Left lobe of liver (tissue), 2 donors: Measurements from ENCODE around the gene FAM234A. TPM values are rescaled to one million over a fixed set of nuclear protein-coding genes. Genes with fewer than 3 reads are reported as not detected.

Experiments
- ATAC-seq: fragments of 200-7000 bp; cut with Tn5 transposase; one replicate; pipeline ENCODE4 v1.9.1; 2020; ENCODE audit warnings: mild to moderate bottlenecking, moderate library complexity
- DNase-seq: peaks from one replicate; pipeline ENCODE4 v3.0.0-alpha.2; 2020; ENCODE audit warnings: low spot score
- total RNA-seq: library from RNA; stranded (reverse); gene quantifications from one replicate; pipeline ENCODE4 v1.2.1, GENCODE V29; 2021
- donor health status: DM: no; HTN: no; CAD: no; lungs with moderate emphysema.
- donor health status: DM: no; HTN: yes; CAD: no.

Gene FAM234A
- total RNA-seq, 1 donor from 2014 or later = 35.8 TPM

DNA sequence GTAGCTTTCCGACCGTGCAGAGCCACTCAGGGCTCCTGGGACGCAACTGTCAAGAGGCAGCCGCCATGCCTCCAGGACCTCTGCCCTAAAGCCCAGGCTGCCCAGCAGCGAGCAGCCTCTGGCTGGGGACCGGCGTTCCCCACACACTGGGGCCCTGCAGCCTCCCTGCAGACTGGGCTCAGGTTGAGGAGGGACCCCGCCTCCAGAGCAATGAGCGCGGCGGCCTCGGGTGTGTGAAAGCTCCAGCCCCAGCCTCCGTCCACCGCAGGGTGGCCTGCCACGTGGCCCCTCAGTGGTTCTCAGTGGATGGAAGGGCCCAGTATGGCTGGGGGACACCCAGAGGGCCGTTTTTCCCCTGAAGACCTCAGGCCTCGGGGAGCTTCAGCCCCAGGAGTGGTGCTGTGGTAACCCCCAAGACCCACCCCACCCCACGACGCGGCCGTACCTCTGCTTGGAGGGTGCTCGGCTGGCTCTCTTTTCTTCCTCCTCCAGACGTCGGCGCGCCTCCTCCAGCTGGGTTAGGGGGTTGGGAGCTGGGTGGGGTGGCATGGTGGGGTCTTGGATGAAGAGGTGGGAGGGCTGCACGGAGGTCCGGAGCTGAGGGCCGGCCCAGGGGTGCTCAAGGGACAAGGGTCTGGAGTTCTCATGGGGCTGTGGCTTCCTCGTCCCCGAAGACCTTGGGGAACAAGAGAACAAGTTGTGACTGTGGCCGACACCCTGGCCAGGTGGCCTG lies 58.6 kb downstream of the FAM234A start:
- ATAC-seq = no peak
- no peak for DNase-seq

DNA sequence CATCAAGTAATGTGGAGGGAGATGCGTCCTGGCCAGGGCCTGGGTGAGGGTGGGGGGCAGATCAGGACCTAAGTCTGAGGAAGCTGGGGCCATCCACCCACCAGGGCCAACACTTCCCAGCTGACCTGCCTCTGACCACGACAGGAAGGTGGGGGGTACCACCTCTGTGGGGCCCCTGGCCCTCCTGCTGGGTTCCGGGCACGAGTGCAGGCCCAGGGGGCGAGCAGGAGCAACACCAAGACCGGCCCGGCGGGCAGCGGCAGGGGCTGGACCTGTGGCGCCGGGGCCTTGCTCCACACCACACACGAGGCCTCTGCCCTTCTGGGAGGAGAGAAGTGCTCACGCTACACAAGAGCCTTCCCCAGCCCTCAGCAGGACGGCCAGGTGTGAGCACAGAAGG lies 61.7 kb downstream of the FAM234A start:
- ATAC-seq = no peak
- no peak for DNase-seq

DNA sequence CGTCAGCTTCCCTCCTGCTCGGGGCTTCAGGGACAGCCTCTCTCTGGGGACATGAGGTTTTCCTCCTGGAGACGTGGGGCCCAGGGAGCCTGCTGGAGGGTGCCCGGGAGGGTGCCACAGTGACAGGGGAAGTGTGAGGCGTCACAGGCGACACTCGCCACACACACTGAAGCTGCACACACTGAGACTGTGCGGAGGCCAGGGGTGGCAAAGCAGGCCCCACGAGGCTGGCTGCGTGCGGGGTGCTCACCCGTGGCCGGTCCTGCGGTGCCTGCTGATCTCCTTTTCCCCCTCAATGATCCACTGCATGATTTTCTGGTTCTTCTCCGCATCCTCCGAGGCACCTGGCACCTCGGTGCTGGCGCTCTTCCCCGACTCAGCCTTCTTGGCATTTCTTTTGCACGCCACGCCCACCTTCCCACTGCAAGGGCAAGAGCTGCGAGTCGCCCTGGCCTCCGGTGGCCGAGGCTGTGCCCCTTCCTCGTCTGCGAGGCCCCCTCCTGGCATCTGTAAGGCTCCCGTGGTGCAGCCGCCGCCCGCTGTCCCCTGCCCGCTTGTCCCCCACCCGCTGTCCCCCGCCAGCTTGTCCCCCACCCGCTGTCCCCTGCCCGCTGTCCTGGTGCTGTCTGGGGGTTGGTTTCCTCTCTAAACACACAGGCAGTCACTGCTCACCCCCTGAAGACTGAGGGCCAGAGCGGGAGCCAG lies 62.3 kb downstream of the FAM234A start:
- ATAC-seq = no peak
- DNase-seq = no peak

DNA sequence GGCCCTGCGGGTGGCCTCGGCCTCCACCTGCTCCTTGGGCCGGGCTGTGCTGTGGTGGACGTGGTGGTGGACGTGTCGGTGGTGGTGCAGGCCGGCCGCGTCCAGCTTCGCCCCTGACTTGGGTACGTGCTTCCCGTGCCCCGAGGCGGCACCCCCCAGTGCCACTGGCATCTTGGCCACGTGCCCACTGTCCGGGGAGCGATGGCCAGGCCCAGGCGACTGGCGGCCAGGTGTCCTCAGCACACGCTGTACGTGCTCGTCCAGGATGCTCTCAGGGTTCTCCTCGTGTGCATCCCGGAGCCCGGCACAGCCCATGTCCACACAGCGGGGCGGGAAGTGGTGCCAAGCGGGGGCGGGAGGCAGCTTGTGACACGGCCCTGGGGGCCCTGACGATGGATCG lies 63.2 kb downstream of the FAM234A start:
- ATAC-seq (no peak), DNase-seq (no peak)

DNA sequence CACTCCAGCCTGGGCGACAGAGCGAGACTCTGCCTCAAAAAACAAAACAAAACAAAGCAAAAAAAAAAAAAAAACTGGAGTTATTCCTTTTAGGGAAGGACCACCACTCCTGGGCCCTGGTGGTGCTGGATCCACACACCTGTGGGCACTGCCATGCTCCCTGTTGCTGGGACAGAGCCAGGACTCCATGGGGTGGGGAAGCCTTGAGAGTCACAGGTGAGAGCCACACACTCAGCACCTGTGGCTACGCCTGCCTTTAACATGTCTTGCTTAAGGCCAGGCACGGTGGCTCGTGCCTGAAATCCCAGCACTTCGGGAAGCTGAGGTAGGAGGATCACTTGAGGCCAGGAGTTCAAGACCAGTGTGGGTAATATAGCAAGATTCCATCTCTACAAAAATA lies 66.6 kb downstream of the FAM234A start:
- no peak for ATAC-seq
- DNase-seq = no peak

DNA sequence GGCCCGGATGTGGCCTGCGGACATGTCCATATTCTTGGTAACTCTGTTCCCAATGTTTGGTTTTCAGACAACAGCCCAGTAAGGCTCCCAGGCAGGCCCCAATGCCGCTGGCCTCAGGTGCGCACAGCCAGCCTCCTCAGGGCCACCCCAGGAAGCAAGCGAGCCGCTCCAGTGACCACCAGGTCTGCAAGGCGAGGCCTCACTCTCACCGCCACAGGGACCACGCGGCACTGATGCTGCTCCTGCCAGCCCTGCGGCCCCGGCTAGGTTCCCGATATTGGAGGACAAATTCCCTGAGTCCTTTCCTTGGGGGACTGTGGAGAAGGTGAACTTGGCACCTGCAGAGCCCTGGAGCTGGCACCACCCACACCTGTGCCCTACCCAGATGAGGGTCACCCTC lies 67.3 kb downstream of the FAM234A start:
- DNase-seq (no peak), ATAC-seq (no peak)

DNA sequence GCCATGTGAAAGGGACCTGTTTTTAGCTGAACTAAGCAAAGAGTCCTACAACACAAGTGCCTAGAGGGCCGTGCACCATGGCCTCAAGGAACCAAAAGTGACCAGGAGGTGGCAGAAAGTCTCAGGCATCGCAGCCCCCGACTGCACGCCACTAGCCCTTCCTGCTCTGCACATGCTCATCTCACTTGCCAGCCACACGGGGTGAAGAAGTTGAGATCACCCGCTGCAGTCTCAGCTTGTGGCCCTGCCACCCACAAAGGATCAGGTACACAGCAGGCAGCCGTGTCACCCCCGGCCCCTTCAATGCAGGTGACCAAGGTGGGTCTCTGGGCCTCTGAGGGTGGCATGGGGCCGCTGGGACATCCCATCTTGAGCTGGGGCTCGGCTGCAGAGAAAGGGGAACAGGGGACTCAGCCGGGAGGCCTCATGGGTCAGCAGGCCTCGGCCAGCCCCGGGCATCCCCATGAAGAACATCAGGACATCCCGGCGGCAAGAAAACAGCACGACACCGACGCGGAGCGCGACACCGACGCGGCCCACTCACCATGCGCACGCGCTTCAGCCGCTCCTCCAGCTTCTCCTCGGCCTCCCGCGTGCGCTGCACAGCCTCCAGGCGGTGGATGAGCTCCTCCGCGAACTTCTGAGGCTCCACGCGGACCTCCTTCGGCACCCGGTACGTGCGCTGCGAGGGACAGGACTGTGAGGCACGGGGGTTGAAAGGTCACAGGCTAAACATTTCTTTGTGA lies 69.3 kb downstream of the FAM234A start:
- DNase-seq = no peak
- ATAC-seq = peak; percentile 36

DNA sequence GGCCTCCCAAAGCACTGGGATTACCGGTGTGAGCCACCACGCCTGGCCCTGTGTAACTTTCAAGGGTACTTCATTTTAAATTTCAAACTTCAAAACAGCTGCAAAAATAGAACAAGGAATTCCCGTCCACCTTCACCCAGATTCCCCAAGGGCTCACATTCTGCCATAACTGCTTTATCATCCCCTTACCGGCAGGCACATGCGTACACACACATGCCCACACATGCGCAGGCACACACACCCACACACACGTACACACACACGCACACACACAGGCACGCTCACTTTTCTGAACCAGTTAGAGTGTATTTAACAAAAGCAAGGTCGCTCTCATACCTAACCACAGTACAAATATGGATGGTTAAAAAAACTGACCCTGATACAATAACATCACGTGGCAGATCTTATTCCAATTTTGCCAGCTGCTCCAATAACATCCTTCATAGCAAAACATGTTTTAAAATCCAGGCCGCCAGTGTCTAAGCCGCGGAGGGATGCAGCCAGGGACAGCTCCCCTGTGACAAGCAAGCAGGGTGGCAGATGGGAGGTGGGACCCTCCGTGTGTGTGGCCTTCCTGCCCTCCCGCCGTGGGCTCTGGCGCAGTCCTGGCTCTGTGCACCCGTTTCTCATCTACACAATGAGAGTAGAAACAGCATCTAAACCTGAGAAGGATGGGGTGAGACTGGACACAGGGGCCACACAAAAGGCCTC lies 71.5 kb downstream of the FAM234A start:
- DNase-seq (no peak), ATAC-seq (no peak)

DNA sequence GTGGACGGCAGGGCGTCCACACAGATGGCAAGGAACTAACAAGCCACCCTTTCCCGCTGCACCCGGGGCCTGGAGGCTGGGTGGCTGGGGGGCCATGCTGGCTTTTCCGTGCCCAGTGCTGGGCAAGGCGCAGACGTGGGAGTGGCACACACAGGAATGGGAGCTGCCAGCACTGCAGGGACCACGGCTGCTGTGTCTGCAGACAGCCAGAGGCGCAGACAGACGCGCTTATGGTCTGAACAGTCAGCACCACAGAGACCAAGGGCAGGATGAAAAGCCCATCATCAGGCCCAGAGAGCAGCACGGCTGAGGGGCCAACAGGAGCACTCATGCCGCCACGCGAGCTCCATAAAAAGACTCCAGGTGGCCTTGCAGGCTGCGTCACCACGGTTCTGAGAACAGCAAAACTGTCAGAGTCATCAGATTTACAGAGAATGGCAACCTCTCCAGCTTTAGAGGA lies 72.3 kb downstream of the FAM234A start:
- no peak for DNase-seq
- no peak for ATAC-seq

DNA sequence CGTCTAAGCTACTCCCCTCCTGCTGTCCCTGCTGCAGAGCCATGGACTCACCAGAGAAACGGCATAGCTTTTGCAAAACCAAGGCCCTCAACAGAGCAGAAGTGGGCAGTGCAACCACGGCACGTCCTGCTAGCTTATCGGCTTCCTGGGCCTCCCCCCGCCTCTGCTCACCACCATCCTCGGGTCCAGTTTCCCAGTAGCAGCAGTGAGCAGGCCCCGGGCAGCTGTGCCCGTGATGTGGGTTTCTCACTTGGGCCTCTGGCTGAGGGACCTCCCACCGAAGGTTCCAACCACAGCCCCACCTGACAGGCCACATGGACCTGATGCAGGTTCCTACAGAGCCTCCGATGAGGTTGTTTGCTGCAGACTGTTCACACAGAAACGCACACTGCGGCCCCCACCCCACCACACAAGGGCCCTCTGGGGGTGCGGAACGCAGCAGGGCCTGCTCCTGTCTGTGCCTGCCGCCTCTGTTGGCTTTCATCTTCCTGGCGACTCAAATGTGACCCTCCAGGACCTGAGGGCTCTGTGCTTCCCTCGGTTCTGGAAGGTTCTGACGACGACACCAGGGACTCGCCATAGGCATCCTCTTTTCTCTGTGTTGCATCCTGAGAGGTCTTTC lies 73.2 kb downstream of the FAM234A start:
- DNase-seq (no peak), ATAC-seq (no peak)

DNA sequence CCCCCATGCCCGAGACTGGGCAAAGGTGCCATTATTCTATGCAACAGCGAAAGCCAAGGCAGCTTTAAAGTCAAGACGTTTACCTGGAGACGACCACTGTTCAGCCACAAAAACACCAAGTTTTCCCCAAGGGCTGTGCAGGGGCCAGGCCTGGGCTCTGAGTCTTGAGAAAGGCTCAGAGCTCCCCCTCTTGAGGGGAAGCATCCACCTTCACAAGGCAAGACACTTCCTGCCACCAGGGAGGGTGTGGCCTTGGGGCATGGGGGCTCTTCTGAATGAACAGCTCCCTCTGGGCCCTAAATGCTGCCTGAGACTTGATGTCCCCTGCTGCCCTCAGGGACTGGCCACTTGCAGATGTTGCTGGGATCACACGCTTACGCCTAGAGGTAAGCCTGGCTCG lies 74.9 kb downstream of the FAM234A start:
- ATAC-seq (no peak), DNase-seq (no peak)

DNA sequence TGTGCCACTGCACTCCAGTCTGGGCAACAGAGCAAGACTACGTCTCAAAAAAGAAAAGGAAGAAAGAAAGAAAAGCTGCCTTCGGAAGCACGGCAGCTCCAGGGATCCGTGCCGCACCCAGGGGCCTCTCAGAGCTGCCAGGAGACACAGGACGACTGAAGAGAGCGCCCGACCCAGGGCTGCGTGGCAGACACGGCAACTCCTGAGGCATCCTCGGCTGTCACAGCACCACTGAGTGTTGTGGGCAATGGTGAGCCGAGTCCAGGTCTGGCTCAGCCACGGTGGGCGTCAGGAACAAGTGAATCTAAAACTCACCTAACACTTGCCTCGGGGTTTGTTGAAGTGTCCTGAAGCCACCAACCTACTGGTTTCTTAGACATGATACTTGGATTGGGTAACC lies 77.1 kb downstream of the FAM234A start:
- ATAC-seq (no peak), DNase-seq (no peak)

DNA sequence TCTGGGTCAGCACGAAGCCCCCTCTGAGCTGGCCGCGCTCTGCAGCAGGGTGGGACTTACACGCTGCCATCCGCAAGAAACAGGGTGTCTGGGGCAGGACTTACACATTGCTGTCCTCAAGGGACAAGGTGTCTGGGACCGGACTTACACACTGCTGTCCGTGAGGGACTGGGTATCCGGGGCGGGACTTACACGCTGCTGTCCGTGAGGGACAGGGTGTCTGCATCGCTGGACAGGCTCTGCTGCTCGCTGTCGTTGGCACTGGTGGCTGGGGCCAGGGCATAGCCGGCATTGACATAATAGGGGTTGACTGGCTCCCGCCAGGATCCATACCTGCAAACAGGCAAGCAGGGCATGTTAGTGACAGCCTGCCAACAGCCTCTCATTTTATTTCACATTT lies 79.7 kb downstream of the FAM234A start:
- ATAC-seq (no peak), DNase-seq (no peak)

DNA sequence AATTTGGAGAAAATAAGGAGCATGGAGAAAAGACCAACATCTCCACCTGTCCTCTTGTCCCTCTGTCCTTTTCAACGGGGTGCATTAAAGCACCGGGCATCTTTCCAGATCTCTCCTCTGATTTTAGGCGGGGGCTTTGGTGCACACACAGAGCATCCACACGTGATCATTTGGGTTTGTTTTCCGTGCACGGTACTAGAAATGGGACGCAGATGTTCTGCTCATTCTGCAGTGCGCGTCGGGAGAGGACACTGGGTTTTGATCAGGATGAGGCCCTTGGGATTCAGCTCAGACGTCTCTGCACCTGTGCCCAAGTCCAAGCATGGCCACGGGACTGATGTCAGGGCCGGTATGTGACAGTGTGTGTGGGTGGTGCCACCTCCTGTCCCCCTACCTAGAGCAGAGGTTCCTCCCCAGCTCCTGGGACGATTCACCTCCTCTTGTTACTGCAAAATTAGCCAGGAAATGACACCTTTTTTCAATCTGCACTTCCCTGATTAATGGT lies 80.2 kb downstream of the FAM234A start:
- no peak for ATAC-seq
- DNase-seq = no peak

Other genes with a start within 250 kb of the FAM234A start
- 5.1 TPM for gene POLR3K, start 181.2 kb upstream of the FAM234A start, total RNA-seq
- 16.0 TPM for gene SNRNP25, start 181.0 kb upstream of the FAM234A start, total RNA-seq
- gene RHBDF1, start 162.2 kb upstream of the FAM234A start, total RNA-seq = 5.8 TPM
- 28.0 TPM for gene MPG, start 156.6 kb upstream of the FAM234A start, total RNA-seq
- 14.9 TPM for gene NPRL3, start 96.1 kb upstream of the FAM234A start, total RNA-seq
- 0.81 TPM for gene HBZ, start 82.2 kb upstream of the FAM234A start, total RNA-seq
- 0.40 TPM for gene HBM, start 68.8 kb upstream of the FAM234A start, total RNA-seq
- gene HBA2, start 61.9 kb upstream of the FAM234A start, total RNA-seq = 67.1 TPM
- gene HBA1, start 58.1 kb upstream of the FAM234A start, total RNA-seq = 112 TPM
- gene HBQ1, start 54.4 kb upstream of the FAM234A start, total RNA-seq = not detected
- 29.9 TPM for gene LUC7L, start 5.4 kb upstream of the FAM234A start, total RNA-seq
- gene RGS11, start 41.1 kb downstream of the FAM234A start, total RNA-seq = 0.70 TPM
- 0.70 TPM for gene ARHGDIG, start 45.8 kb downstream of the FAM234A start, total RNA-seq
- gene PDIA2, start 48.3 kb downstream of the FAM234A start, total RNA-seq = 0.23 TPM
- gene AXIN1, start 117.9 kb downstream of the FAM234A start, total RNA-seq = 8.5 TPM
- gene MRPL28, start 135.7 kb downstream of the FAM234A start, total RNA-seq = 36.1 TPM
- 32.6 TPM for gene PGAP6, start 147.2 kb downstream of the FAM234A start, total RNA-seq
- gene NME4, start 162.4 kb downstream of the FAM234A start, total RNA-seq = 64.9 TPM
- gene DECR2, start 167.1 kb downstream of the FAM234A start, total RNA-seq = 109 TPM
- 24.1 TPM for gene RAB11FIP3, start 190.8 kb downstream of the FAM234A start, total RNA-seq